ENCODE data around the gene FAM171A2.

FAM171A2 gene

GRCh38 chr17:44346064-44346844 lies 17.4 kb downstream of the FAM171A2 start:
- no peak for DNase-seq (ENCODE audit: low read depth in 1 of 2, low spot score in 1 of 2)
- no peak overlapping the region; the same call in 1 of the 2 replicates for H3K27ac ChIP-seq (replicated peaks)

GRCh38 chr17:44345454-44346026 lies 18.1 kb downstream of the FAM171A2 start:
- peak; percentile 66 to 84 for DNase-seq (ENCODE audit: low read depth in 1 of 2, low spot score in 1 of 2)
- TF ChIP-seq SPI1 (IDR thresholded peaks at IDR 0.05; ENCODE audit: borderline replicate concordance, low read depth) (peak; percentile 8; the same call in 1 of the 2 replicates), CTCF (IDR thresholded peaks at IDR 0.05; ENCODE audit: insufficient read depth, low read length) (peak; percentile 31), GABPA (IDR thresholded peaks at IDR 0.05; ENCODE audit: low read depth) (no peak), REST (IDR thresholded peaks at IDR 0.05; ENCODE audit: insufficient replicate concordance, low read depth) (no peak)
- peak overlapping the region; percentile 71 for H3K27ac ChIP-seq (replicated peaks)
- H3K4me3 ChIP-seq (replicated peaks; ENCODE audit: insufficient read depth, low read length), result peak overlapping the region; percentile 83
- H3K27me3 ChIP-seq (ENCODE audit: insufficient read depth, poor library complexity, severe bottlenecking), result no peaks in the 10 kb centered on the region

More at GRCh38 chr17:44346064-44346844, 17.4 kb downstream of the FAM171A2 start:
- Histone ChIP-seq H3K4me3 (replicated peaks; ENCODE audit: insufficient read depth, low read length) (peak overlapping the region; percentile 83), H3K27me3 (ENCODE audit: insufficient read depth, poor library complexity, severe bottlenecking) (no peaks in the 10 kb centered on the region)
- no peak for TF ChIP-seq POLR2AphosphoS5 (IDR thresholded peaks at IDR 0.05; ENCODE audit: low read depth)
- no peak for TF ChIP-seq SPI1 (IDR thresholded peaks at IDR 0.05; ENCODE audit: borderline replicate concordance, low read depth)
- no peak for TF ChIP-seq GABPA (IDR thresholded peaks at IDR 0.05; ENCODE audit: low read depth)
- no peak for TF ChIP-seq REST (IDR thresholded peaks at IDR 0.05; ENCODE audit: insufficient replicate concordance, low read depth)
- no peak for TF ChIP-seq CTCF (IDR thresholded peaks at IDR 0.05; ENCODE audit: insufficient read depth, low read length)

- no peak for TF ChIP-seq POLR2AphosphoS5 (IDR thresholded peaks at IDR 0.05; ENCODE audit: low read depth)
- no peak for TF ChIP-seq GABPA (IDR thresholded peaks at IDR 0.05; ENCODE audit: low read depth)
- no peak for TF ChIP-seq CTCF (IDR thresholded peaks at IDR 0.05; ENCODE audit: insufficient read depth, low read length)
- no peak for TF ChIP-seq REST (IDR thresholded peaks at IDR 0.05; ENCODE audit: insufficient replicate concordance, low read depth)
- TF ChIP-seq SPI1 (IDR thresholded peaks at IDR 0.05; ENCODE audit: borderline replicate concordance, low read depth), result no peak
- peak; percentile 95 to 96 for DNase-seq (ENCODE audit: low read depth in 1 of 2, low spot score in 1 of 2)
- peak within 1 kb of the TSS; percentile 83 for H3K4me3 ChIP-seq (replicated peaks; ENCODE audit: insufficient read depth, low read length)
- peak within 1 kb of the TSS; percentile 71 for H3K27ac ChIP-seq (replicated peaks)
- no peaks in the 10 kb centered on the region for H3K27me3 ChIP-seq (ENCODE audit: insufficient read depth, poor library complexity, severe bottlenecking)
These were observed 18.7 kb downstream of the FAM171A2 start, which contains the start of gene GRN for GRCh38 chr17:44344939-44345453. TSS of gene GRN (plus strand) at chr17:44345302. CDS start at chr17:44349165, 3,863 bp downstream.
